ENCODE measurements around the gene LYPD3.

DNA sequence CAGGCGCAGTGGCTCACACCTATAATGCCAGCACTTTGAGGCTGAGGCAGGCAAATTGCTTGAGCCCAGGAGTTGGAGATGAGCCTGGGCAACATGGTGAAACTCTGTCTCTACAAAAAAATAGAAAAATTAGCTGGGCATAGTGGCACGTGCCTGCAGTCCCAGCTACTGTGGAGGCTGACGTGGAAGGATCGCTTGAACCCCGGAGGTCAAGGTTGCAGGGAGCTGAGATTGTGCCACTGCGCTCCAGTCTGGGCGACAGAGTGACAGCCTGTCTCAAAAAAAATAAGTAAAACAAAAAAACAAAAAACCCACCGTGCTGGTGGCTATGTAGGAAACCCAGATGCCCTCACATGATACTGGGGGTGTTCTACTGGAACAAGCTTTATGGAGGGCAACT, 22.8 kb upstream of the LYPD3 start:
- no peak for TF ChIP-seq POLR2A (IDR thresholded peaks at IDR 0.05)
- TF ChIP-seq, protein P1, sequence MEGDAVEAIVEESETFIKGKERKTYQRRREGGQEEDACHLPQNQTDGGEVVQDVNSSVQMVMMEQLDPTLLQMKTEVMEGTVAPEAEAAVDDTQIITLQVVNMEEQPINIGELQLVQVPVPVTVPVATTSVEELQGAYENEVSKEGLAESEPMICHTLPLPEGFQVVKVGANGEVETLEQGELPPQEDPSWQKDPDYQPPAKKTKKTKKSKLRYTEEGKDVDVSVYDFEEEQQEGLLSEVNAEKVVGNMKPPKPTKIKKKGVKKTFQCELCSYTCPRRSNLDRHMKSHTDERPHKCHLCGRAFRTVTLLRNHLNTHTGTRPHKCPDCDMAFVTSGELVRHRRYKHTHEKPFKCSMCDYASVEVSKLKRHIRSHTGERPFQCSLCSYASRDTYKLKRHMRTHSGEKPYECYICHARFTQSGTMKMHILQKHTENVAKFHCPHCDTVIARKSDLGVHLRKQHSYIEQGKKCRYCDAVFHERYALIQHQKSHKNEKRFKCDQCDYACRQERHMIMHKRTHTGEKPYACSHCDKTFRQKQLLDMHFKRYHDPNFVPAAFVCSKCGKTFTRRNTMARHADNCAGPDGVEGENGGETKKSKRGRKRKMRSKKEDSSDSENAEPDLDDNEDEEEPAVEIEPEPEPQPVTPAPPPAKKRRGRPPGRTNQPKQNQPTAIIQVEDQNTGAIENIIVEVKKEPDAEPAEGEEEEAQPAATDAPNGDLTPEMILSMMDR (IDR thresholded peaks at IDR 0.05): no peak
